ENCODE results near the gene DUSP8.

The DUSP8 gene

GRCh38 chr11:1564535-1565172 is 7.4 kb downstream of the DUSP8 start:
- no peak for DNase-seq

DNA sequence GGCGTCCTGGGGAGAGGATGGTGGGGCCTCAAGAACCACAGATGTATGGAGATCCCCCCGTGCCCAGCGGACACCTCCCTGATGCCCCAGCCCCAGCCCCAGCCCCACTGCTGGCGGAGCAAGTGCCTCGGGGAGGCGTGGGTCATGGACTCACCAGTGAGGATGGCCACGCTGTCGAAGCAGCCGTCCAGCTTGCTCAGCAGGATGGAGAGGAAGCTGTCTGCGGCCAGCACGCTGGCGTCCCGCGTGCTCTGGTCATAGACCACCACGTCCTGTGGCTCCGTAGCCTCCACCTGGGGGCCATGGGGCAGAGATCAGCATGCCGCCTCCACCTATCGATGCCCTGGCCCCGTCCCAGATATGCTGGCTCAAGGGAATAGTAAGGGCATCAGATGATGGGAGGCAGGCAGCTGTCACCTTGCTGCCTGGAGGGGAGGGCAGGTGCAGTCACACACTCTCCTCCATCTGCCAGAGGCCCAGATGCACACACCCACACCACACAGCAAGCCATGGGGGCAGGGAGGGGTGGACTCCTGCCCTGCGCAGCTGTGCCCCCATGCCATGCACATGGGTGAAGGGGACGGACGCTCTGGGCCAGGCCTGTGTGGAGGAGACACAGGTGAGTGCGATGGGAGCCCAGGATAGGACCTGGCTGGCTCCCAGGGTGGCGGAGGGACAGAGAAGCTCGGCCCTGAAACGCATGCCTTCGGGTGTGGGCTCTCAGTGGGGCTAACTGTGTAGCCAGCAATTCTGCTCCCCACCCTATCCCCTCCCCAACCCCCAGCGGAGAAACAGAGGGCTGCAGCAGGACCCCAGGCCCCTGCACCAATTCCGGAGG is 8.2 kb downstream of the DUSP8 start:
- no peak for DNase-seq

DNA sequence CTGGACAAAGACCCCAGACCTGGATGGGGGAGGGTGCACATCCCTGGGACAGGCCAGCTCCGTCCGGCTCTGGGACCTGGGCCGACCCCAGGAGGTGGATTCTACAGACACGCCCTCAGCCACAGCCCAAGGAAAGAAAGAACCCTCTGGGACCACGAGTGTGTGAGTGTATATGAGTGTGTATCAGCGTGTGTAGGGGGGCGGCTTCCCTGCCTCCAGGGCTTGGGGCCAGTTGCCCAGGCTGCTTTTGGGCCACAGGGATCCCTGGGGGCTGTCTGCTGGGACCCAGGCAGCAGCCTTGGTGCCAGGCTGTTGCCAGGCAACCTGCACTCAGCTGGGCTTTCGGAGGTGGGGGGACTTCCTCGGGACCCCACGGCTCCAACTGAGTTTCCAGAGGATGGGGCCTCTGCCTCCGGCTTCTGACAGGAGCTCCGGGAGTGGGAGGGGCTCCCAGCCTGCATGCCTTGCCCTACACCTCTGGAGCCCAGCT is 8.9 kb downstream of the DUSP8 start:
- DNase-seq, result no peak

DNA sequence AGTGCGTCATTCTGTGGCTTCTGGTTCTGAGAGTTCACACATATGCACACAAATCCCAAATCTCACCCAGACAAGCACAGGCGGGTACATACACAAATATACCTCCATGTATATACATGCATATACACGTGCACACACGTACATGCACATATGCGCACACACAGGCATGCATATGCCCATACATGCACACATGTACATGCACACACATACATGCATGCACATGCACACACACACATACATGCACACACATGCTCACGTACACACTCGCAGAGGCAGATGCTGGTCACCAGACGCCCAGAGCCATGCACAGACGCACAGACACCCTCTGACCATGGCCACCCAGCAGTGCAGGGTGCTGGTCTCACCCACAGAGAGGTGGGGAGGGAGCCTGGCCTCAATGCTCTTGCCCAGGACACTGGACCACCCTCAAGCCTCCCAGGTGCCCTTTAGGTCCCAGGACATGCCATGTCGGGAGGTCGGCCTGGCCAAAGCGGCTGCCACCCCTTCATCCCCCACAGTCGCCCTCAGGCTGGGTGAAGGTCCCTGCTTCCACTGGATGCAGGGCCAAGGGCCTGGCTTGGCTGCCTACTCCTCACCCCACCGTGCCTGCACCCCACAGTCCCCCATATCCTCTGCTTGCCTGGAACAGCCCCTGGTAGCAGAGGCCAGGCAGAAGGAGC is 9.5 kb downstream of the DUSP8 start:
- DNase-seq, result no peak

GRCh38 chr11:1561955-1562354 is 10.1 kb downstream of the DUSP8 start:
- no peak for DNase-seq

DNA sequence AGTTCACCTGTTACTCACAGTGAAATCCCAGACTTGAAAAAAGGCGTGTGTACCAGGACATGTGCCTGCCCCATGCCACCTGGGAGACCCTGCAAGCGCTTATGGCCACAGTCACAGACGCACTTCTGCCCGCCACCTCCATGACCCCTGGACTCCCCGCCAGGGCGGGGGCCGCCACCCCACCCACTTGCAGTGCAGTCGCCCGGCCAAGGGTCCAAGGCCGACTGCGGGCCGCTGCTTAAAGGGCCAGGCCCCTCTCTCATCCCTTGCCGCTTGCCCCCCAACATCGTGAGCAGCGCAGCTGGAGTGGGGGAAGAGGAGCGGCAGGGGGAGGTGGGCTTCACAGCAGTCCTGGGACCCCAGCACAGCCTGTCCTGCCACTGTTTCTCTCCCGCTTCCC is 10.8 kb downstream of the DUSP8 start:
- DNase-seq, result no peak

GRCh38 chr11:1560649-1561251 is 11.3 kb downstream of the DUSP8 start:
- no peak for DNase-seq

DNA sequence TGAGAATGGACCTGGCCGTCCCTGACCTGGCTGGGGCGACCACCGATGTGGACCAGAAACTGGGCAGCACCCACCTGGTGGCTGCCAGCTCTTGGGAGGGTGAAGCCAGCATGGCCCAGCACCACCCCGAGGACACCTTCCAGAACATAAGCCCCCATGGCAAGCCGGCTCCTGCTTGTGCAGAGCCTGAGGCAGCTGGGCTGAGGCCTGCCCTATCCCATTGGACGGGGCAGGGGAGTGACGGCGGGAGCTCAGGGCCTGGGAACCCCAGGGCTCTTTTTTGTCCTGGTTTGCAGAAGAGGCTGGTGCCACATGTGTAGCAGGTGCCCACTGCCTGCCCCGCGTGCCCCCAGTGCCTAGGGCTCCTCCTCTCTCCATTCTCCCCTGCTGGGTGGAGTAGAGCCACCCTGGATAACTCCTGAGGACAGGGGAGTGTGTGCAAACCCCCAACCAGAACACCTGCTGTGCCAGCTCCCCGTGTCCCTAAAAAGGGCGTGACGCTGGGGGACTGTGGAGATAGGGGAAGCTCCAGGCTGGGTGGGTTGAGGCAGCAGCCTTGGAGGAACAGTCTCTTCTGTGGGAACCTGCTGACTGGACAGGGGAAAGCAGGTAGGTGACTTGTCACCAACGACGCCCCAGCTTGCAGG is 11.9 kb downstream of the DUSP8 start:
- DNase-seq, result no peak

- no peak for DNase-seq
These were observed 12.7 kb downstream of the DUSP8 start for GRCh38 chr11:1559111-1559951.

DNA sequence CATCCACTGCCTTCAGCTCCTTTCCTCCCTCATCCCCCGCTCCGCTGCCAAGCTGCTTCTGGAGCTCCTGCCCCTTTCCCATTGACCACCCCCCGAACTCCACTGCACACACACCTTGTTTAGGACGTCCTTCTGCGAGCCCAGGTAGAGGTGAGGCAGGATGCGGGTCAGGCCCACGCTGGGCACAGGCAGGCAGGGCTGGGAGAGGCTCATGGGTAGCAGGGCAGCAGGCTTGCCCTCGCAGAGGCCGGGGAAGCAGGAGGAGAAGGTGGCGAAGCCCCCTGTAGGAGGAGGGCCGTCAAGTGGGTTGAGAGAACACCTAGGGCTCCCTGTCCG is 13.3 kb downstream of the DUSP8 start:
- DNase-seq, result no peak

GRCh38 chr11:1557904-1558774 is 13.9 kb downstream of the DUSP8 start:
- no peak for DNase-seq

DNA sequence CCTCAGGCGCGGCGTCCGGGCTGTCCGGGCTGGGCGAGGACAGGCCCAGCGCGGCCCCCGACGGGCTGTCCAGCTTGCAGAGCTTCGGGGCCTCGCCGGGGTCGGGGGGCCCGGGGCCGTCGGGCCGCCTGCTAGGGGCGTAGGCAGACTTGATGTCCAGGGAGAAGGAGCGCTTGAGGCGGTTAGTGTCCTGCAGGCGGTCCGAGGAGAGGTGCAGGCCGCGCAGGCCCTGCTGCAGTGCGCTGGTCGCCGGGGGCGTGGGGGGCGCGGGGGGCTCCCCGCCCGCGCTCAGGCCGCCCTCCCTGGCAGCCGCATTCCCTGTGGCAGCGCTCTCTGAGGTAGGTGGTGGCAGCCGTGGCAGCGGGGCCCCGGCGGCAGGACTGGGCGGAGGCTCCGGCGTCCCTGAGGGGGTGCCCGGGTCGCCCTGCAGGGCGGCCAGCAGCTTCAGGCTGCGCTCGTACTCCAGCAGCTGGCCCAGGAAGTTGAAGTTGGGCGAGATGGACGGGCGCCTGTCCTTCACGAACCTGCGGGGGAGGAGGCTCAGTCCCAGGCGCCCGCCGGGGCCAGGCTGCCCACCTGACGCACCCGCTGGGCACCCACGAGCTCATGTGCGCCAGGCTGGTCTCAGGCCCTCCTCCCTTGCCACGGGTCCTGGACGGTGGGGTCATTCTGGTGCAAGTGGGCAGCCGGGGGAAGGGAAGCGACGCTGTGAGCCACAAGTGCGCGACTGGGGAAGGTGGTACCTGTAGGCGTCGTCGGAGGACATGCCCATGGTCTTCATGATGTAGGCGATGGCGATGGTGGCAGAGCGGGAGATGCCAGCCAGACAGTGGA is 14.8 kb downstream of the DUSP8 start:
- no peak for DNase-seq

DNA sequence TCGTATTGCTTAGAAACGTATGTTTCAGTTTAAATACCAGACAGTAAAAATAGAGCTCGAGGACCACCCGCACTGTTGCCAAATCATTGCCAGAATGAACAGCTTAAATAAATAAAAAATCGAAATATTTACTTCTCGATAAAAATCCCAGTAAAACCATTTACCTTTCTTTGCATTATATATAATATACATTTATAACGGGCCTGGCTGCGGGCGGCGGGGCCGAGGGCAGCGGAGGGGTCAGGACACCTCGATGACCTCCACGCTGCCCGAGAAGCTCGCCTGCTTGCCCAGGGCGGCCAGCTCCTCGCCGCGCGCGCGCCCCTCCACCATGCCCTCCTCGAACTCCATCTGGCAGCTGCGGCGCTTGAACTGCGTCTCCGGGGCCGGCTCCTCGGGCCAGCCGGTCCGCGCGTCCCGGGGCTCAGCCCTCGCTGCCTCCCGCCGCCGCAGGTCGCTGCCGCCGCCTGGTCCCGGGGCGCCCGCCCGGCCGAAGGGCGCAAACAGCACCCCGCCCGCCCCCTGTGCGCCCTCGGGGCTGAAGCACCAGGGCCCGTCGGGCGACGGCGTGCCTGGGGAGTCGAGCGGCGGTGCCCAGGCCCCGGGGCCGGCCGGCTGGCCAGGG is 15.7 kb downstream of the DUSP8 start:
- DNase-seq, result no peak

- DNase-seq, result no peak
These were observed 16.3 kb downstream of the DUSP8 start for GRCh38 chr11:1555713-1556153.

- DNase-seq, result no peak
These were observed 16.9 kb downstream of the DUSP8 start for GRCh38 chr11:1554981-1555712.

- no peak for DNase-seq
These were observed 18.1 kb downstream of the DUSP8 start for GRCh38 chr11:1553808-1554594.

DNA sequence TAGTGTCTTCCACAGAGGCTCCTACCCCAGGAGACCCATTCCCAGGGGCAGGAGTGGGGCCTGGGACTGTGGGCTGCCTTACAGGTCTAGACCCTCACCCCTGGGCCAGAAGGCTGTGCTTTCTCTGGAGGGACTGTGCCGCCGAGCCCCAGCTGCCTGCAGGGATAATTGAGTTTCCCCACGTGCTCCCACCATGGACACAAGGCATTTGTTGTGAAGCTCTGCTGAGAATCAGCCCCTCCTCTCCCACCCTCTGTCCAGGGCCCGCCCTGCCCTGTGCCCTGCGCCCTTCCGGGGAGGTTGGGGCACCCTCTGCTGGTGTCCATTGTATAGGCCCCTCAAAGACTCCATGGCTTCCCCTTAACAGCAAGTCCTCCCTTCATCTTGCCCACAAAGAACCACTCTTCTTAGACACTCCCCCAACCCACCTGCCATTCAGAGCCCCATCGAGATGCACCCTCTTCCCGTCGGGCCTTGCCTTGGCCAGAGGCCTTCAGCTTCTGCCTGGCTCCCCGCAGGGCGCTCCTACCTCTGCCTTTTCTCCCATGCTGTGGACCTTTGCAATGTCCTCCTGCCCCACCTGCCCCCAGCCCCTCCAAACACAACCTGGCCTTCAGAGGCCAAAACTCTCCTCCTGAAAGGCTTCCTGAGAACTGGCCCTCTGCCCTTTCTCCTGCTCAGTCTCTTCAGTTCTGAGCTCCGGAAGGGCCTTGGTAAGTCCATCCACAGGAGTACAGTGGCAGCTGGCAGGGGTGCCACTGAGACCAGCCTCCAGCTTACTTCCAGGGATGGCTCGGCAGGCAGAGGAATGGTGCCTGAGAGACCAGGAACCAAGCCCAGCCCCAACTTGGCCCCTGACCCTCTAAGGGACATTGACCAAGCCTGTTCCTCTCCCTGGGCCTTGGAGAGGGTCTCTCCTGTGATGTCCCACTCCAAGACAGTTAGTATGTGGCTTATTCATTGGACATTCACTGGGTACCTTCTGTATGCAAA is 22.4 kb downstream of the DUSP8 start:
- DNase-seq, result no peak
